Keratinocyte (primary cell): Measurements from ENCODE around the gene KREMEN1. TPM values are rescaled to one million over a fixed set of nuclear protein-coding genes. Genes with fewer than 3 reads are reported as not detected.
A peak's percentile ranks its signal among the peaks of the same experiment; 100 is the strongest.

ENCODE experiments used
- DNase-seq: peaks from one replicate; pipeline ENCODE4 v3.0.0-alpha.2; 2011; ENCODE audit warnings: low read depth, missing footprints, low spot score
- FAIRE-seq: peaks from 2 replicates; lab custom pipeline; 2011; peaks lifted over from hg19 to GRCh38; lab: Jason Lieb, UNC
- H2AFZ ChIP-seq: 2 replicates; pipeline ENCODE4 v1.6.0; 2012; ENCODE audit warnings: low read length, control low read depth, inconsistent platforms; ENCODE audit not compliant: control insufficient read depth
- H3K27ac ChIP-seq: 2 replicates; pipeline ENCODE4 v1.5.1; 2011; ENCODE audit warnings: low read length; ENCODE audit not compliant: control insufficient read depth, insufficient read depth
- H3K27me3 ChIP-seq: 3 replicates; pipeline ENCODE4 v1.6.0; 2011; ENCODE audit warnings: low read length; ENCODE audit not compliant: control insufficient read depth, insufficient read depth; ENCODE audit errors: extremely low read depth
- H3K36me3 ChIP-seq, 2 experiments: 2 replicates in 1 of 2; 3 replicates in 1 of 2; pipeline ENCODE4 v1.5.1; 2011; ENCODE audit warnings: low read length in 2 of 2, mild to moderate bottlenecking in 1 of 2; ENCODE audit not compliant: control insufficient read depth in 2 of 2, insufficient read depth in 2 of 2; ENCODE audit errors: extremely low read depth in 1 of 2
- H3K4me1 ChIP-seq: 3 replicates; pipeline ENCODE4 v1.5.1; 2011; ENCODE audit warnings: low read length; ENCODE audit not compliant: control insufficient read depth, insufficient read depth; ENCODE audit errors: extremely low read depth
- H3K4me2 ChIP-seq: 3 replicates; pipeline ENCODE4 v1.6.0; 2011; ENCODE audit warnings: low read depth, low read length; ENCODE audit not compliant: control insufficient read depth, insufficient read depth; ENCODE audit errors: extremely low read depth
- H3K4me3 ChIP-seq, 3 experiments: fragments of 200-600 bp in 1 of 3; sonication (generic) in 1 of 3; 2 replicates in 2 of 3; 3 replicates in 1 of 3; pipeline ENCODE4 v1.5.1; 2011 to 2016; ENCODE audit warnings: low read length in 3 of 3, mild to moderate bottlenecking in 3 of 3, control low read depth in 2 of 3, inconsistent platforms in 1 of 3, low read depth in 1 of 3, mixed read lengths in 1 of 3, mixed run types in 1 of 3, moderate library complexity in 1 of 3; ENCODE audit not compliant: control insufficient read depth in 2 of 3, insufficient read depth in 2 of 3; ENCODE audit errors: extremely low read depth in 1 of 3
- H3K79me2 ChIP-seq: 2 replicates; pipeline ENCODE4 v1.6.0; 2012; ENCODE audit warnings: low read length; ENCODE audit not compliant: control insufficient read depth, insufficient read depth
- H3K9ac ChIP-seq: 3 replicates; pipeline ENCODE4 v1.6.0; 2011; ENCODE audit warnings: low read length; ENCODE audit not compliant: control insufficient read depth, insufficient read depth; ENCODE audit errors: extremely low read depth
- H3K9me1 ChIP-seq: 3 replicates; pipeline ENCODE4 v1.6.0; 2011; ENCODE audit warnings: low read length; ENCODE audit not compliant: control insufficient read depth, insufficient read depth; ENCODE audit errors: extremely low read depth
- H3K9me3 ChIP-seq: 2 replicates; pipeline ENCODE4 v1.5.1; 2012; ENCODE audit warnings: low read depth, low read length; ENCODE audit not compliant: control insufficient read depth
- H4K20me1 ChIP-seq: 3 replicates; pipeline ENCODE4 v1.6.0; 2011; ENCODE audit warnings: low read length; ENCODE audit not compliant: control insufficient read depth, insufficient read depth; ENCODE audit errors: extremely low read depth
- CTCF ChIP-seq, 3 experiments: IDR thresholded peaks in 1 of 3; conservative IDR thresholded peaks in 1 of 3; optimal IDR thresholded peaks in 1 of 3; 2 replicates in 2 of 3; 3 replicates in 1 of 3; pipeline versions ENCODE3 to v1.5.1; 2011; ENCODE audit warnings: low read length in 3 of 3, mild to moderate bottlenecking in 3 of 3, moderate library complexity in 2 of 3, control low read depth in 1 of 3, inconsistent platforms in 1 of 3; ENCODE audit not compliant: insufficient read depth in 2 of 3; ENCODE audit errors: extremely low read depth in 1 of 3
- EZH2 ChIP-seq: IDR thresholded peaks from one replicate; pipeline ENCODE4 v1.6.1; 2012; ENCODE audit warnings: inconsistent platforms, mild to moderate bottlenecking, low read length, moderate library complexity
- dilution Hi-C: fragments of 300-500 bp; cut with MboI; formaldehyde crosslinking; loops from one replicate; pipeline ENCODE4 v1.7.0; 2020; ENCODE audit warnings: low sequenced_read_pairs; ENCODE audit not compliant: extremely low pct_ligation_motif_present
- polyA plus RNA-seq, 5 experiments: library from polyadenylated mRNA; depleted of rRNA in 3 of 5; stranded (reverse) in 3 of 5; stranded (forward) in 1 of 5; unstranded in 1 of 5; fragments of >200 nt; gene quantifications; 1 replicate in 1 of 5; 2 replicates in 3 of 5; 3 replicates in 1 of 5; pipeline versions ENCODE4 v1.2.1 to v1.2.3, GENCODE V29; 2011 to 2012; ENCODE audit warnings: missing spikeins in 2 of 5, low read depth in 1 of 5, low replicate concordance in 1 of 5

Gene KREMEN1
- polyA plus RNA-seq, 1 donor (not counting 4 experiments of a cell fraction or from before 2014, with no cell fraction given) = 6.8 TPM

DNA sequence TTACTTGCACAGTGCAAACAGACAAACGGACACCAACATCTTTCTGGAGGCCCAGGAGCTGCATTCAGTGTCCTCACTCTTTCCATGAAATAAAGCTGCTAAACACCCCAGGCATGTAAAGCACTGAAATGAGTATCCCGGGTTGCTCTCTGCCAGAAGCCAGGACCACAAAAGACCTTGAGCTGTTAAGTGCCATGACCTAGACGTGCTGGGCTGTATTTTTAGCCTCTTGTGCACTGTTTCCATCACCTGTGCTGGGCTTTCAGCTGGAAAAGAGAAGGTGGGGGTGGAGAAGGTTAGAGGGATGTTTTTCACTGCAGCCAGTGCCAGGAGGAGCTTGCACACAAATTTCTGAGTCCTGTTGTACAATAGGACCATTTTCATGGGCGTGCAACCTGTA, 3.4 kb upstream of the KREMEN1 start:
- no peak for TF ChIP-seq EZH2
- no peak for TF ChIP-seq CTCF (optimal IDR thresholded peaks at IDR 0.05 in 1 of 3, IDR thresholded peaks at IDR 0.05 in 1 of 3, conservative IDR thresholded peaks at IDR 0.05 in 1 of 3; ENCODE audit: extremely low read depth in 1 of 3, insufficient read depth in 2 of 3, low read length in 3 of 3)
- no peak overlapping the region for H2AFZ ChIP-seq
- H4K20me1 ChIP-seq = no peaks in the 10 kb centered on the region
- no peak overlapping the region for H3K27ac ChIP-seq
- FAIRE-seq (no peak), DNase-seq (no peak)
- no peaks in the 10 kb centered on the region for H3K36me3 ChIP-seq
- H3K27me3 ChIP-seq = no peaks in the 10 kb centered on the region
- no peaks in the 10 kb centered on the region for H3K9me1 ChIP-seq
- dilution Hi-C loops = no loop called here
- H3K9me3 ChIP-seq = no peaks in the 10 kb centered on the region
- H3K4me3 ChIP-seq = no peak overlapping the region
- no peaks in the 10 kb centered on the region for H3K79me2 ChIP-seq
- peaks cover 23% of the 10 kb centered on the region for H3K4me1 ChIP-seq
- no peak overlapping the region for H3K4me2 ChIP-seq
- H3K9ac ChIP-seq = no peak overlapping the region

DNA sequence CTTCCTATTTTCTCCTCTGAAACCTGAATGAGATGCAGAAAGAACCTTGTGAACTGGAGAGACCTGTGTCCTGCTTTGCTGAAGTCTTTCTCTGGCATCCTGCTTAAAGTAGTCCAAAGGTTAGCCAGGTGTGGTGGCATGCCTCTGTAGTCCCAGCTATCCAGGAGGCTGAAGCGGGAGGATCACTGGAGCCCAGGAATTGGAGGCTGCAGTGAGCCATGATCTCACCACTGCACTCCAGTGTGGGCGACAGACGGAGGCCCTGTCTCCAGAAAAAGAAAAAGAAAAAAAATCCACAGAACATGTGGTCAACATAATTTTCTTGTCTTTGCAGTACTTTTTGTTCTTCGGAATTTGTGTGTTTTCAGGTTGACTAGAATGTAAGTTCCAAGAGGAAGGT, 2.3 kb upstream of the KREMEN1 start:
- no peak for DNase-seq
- Histone ChIP-seq H3K9ac (no peak overlapping the region), H3K27ac (peak overlapping the region; percentile 59), H3K79me2 (no peaks in the 10 kb centered on the region), H2AFZ (no peak overlapping the region), H3K9me1 (no peaks in the 10 kb centered on the region), H3K9me3 (no peaks in the 10 kb centered on the region), H3K36me3 (no peaks in the 10 kb centered on the region), H3K4me3 (no peak overlapping the region), H3K27me3 (no peaks in the 10 kb centered on the region), H3K4me1 (peaks cover 25% of the 10 kb centered on the region), H3K4me2 (no peak overlapping the region), H4K20me1 (no peaks in the 10 kb centered on the region)
- no peak for TF ChIP-seq EZH2
- TF ChIP-seq CTCF (optimal IDR thresholded peaks at IDR 0.05 in 1 of 3, IDR thresholded peaks at IDR 0.05 in 1 of 3, conservative IDR thresholded peaks at IDR 0.05 in 1 of 3; ENCODE audit: extremely low read depth in 1 of 3, insufficient read depth in 2 of 3, low read length in 3 of 3) = no peak
- no peak for FAIRE-seq
- dilution Hi-C loops = no loop called here
